Stomach (tissue), 4 donors: ENCODE measurements around the gene RPS15.

ENCODE experiments used
- EP300 ChIP-seq: sonication (generic); formaldehyde crosslinking; IDR thresholded peaks from one replicate; pipeline ENCODE4 v1.6.1; 2017; ENCODE audit warnings: antibody characterized with exemption
- POLR2A ChIP-seq, 4 donors: fragments of 450-650 bp; IDR thresholded peaks; one replicate each; pipeline ENCODE4 v1.6.1; 2016; ENCODE audit warnings: antibody characterized with exemption in 4 of 4, control low read depth in 2 of 4, mild to moderate bottlenecking in 1 of 4, moderate library complexity in 1 of 4
- TF ChIP-seq, protein P1 (sequence below), 7 experiments: fragments of 450-650 bp in 4 of 7; fragments of 200-600 bp in 3 of 7; sonication (generic) in 3 of 7; IDR thresholded peaks; one replicate each; pipeline ENCODE4 v1.5.1; 2016 to 2019; ENCODE audit warnings: antibody characterized with exemption in 7 of 7, control low read depth in 2 of 7, mild to moderate bottlenecking in 1 of 7

DNA sequence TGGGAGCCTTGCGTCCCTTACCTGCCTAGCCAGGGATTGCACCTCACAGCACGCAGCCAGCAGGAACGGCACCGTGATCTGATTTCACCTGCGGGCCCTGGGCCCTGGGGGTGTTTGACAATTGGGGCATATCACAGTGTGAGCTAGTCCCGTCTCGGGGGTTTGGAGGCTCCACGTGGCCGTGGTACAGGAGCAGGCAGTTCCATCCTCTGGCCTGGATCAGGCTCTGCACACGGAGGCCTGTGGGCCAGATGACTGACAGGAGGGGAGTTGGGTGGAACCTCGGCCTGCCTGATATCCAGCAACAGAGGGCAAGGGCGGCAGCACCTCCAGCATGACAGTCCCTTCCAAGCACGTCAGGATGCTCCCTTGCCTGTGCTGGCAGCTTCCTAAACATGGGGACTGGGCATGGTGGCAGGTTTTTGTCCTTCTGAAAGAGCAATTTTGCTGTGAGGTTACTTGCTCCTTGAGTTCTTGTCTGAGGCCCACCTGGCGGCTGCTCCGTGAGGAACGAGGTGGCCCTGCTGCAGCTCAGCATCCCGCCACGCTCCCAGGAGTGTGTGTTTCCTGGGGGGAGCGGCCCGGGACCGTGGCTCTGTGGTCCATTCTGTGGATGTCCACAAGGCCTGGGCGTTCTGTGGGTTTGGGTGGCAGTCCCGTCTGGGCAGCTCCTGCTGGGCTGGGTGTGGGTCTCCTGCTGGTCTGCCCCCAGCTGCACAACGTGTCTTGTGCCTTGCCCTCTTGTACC is 6.3 kb upstream of the RPS15 start:
- no peak for TF ChIP-seq POLR2A (IDR thresholded peaks at IDR 0.05)
- TF ChIP-seq, protein P1, sequence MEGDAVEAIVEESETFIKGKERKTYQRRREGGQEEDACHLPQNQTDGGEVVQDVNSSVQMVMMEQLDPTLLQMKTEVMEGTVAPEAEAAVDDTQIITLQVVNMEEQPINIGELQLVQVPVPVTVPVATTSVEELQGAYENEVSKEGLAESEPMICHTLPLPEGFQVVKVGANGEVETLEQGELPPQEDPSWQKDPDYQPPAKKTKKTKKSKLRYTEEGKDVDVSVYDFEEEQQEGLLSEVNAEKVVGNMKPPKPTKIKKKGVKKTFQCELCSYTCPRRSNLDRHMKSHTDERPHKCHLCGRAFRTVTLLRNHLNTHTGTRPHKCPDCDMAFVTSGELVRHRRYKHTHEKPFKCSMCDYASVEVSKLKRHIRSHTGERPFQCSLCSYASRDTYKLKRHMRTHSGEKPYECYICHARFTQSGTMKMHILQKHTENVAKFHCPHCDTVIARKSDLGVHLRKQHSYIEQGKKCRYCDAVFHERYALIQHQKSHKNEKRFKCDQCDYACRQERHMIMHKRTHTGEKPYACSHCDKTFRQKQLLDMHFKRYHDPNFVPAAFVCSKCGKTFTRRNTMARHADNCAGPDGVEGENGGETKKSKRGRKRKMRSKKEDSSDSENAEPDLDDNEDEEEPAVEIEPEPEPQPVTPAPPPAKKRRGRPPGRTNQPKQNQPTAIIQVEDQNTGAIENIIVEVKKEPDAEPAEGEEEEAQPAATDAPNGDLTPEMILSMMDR (IDR thresholded peaks at IDR 0.05), result no peak
- TF ChIP-seq EP300, result no peak
